ENCODE data around the gene CTTNBP2. TPM values are rescaled to one million over a fixed set of nuclear protein-coding genes. Genes with fewer than 3 reads are reported as not detected.

Gene CTTNBP2
- total and polyA plus RNA-seq, 10 of the 15 experiments (the other 5 are each of a cell fraction or from before 2014, with no cell fraction given), result 0.04 to 0.43 TPM; not detected in 8

DNA sequence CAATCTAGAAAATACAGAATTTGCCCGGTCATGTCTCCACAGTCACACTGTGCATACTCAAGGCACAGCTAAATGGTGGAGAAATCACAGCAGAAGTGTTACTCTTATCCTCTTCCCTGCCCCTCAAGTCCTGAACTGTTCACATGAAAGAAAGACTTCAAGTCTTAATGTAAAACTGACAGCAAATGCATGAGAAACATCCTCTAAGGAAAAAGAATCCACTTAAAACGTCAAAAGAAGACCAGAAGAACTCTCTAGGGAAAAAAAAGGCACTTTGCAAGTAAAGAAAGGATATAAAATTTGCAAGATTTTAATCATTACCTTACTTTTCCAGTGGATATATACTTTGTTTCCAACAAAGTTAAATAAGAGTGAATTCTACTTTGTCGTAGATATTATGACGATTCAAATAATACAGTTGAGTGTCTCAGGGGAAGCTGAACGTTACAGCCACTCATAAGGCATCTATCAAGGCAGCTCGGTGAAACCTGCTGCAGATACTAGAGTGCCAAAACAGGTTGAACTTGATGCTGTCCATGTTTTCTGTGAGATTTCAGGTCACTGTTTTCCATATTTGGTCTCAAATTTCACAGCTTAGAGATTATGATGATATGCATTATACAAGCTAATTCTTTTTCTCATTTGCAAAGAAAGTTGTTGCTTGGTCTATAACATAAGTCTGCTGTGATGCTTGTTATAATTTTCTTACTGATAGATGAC, 155.0 kb downstream of the CTTNBP2 start (continued):
- TF ChIP-seq CEBPZ (IDR thresholded peaks at IDR 0.05; ENCODE audit: low read depth, low read length) (no peak), EED (IDR thresholded peaks at IDR 0.05; ENCODE audit: low read depth) (no peak)

DNA sequence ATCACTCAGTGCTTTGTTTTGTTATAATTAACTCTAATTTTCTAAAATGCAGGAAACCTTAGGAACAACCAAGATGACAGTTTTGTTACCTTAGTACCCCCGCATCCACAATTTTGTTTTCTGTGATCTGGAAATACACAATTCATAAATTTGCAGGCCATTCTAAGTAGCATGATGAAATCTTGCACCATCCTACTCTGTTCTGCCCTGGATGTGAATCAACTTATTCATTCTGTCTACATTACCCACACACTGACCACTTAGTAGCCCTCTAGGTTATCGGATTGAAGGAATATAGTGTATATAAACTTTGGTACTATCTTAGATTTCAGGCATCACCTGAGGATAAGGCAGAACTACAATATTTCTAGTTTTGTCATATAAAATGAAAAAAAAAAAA, 155.9 kb downstream of the CTTNBP2 start:
- H3K27ac ChIP-seq (ENCODE audit: control insufficient read depth, insufficient read depth), result no peak overlapping the region
- no TSS peak for BruUV-seq (replicated peaks)
- no peaks in the 10 kb centered on the region for H3K36me3 ChIP-seq (ENCODE audit: control insufficient read depth in 2 of 2, insufficient read depth in 2 of 2, low read length in 1 of 2)
- no peak overlapping the region for H2AFZ ChIP-seq (ENCODE audit: control insufficient read depth, low read depth, low read length)
- ChIA-PET SMC1A (ENCODE audit: uncharacterized antibody, unreplicated experiment) (interaction anchor here (0.7 to 5.9 kb wide), 9 partner anchors 10 to 861 kb away, joined by 3 to 113 read pairs (median 19); no protein-coding TSS in a partner anchor), RAD21 (ENCODE audit: unreplicated experiment) (interaction anchor here (0.7 to 5.2 kb wide), 5 partner anchors 245 to 505 kb away, joined by 3 to 89 read pairs (median 5); no protein-coding TSS in a partner anchor), CTCF (interaction anchor here (0.6 to 6.2 kb wide), 10 partner anchors 9 to 436 kb away, joined by 3 to 127 read pairs (median 6); no protein-coding TSS in a partner anchor), POLR2A (interaction anchor here (0.6 kb wide), 1 partner anchor 12 kb away, joined by 3 read pairs; no protein-coding TSS in a partner anchor)
- 67% methylated on average over 2 of the region's 2 CpGs for WGBS (ENCODE audit: insufficient coverage, insufficient replicate concordance, low lambda C conversion rate, missing lambda C conversion rate)
- DNase-seq (ENCODE audit: low read depth, low spot score) (no peak), FAIRE-seq (no peak), ATAC-seq (no peak)
- intact Hi-C loops (cut with micrococcal nuclease; ENCODE audit: unreplicated experiment) (loop anchor here (5.0 kb wide), 1 partner anchor 505 kb away; no protein-coding TSS in a partner anchor), in situ Hi-C loops (cut with MboI) (loop anchor here (5.0 kb wide), 1 partner anchor 265 kb away; no protein-coding TSS in a partner anchor)
- H3K9me3 ChIP-seq (replicated peaks; ENCODE audit: control insufficient read depth, insufficient read depth, low read length), result no peaks in the 10 kb centered on the region
- H3K79me2 ChIP-seq (ENCODE audit: control insufficient read depth, insufficient read depth, low read length), result no peaks in the 10 kb centered on the region
- H4K20me1 ChIP-seq (ENCODE audit: control insufficient read depth, insufficient read depth), result no peaks in the 10 kb centered on the region
- H3K4me1 ChIP-seq (ENCODE audit: control insufficient read depth, insufficient read depth, low read length), result no peaks in the 10 kb centered on the region
- H3K9ac ChIP-seq (ENCODE audit: control insufficient read depth, insufficient read depth, low read length), result no peak overlapping the region
- no peak overlapping the region for H3K4me2 ChIP-seq (ENCODE audit: control insufficient read depth, insufficient read depth)
- H3K4me3 ChIP-seq, result no peak overlapping the region
- H3K27me3 ChIP-seq (replicated peaks in 1 of 2; ENCODE audit: control insufficient read depth in 2 of 2, insufficient read depth in 2 of 2, low read length in 1 of 2), result no peaks in the 10 kb centered on the region
- no peak for TF ChIP-seq YBX1 (IDR thresholded peaks at IDR 0.05)
- TF ChIP-seq MTA2 (IDR thresholded peaks at IDR 0.05; ENCODE audit: low read depth), result no peak
- TF ChIP-seq, protein P1, sequence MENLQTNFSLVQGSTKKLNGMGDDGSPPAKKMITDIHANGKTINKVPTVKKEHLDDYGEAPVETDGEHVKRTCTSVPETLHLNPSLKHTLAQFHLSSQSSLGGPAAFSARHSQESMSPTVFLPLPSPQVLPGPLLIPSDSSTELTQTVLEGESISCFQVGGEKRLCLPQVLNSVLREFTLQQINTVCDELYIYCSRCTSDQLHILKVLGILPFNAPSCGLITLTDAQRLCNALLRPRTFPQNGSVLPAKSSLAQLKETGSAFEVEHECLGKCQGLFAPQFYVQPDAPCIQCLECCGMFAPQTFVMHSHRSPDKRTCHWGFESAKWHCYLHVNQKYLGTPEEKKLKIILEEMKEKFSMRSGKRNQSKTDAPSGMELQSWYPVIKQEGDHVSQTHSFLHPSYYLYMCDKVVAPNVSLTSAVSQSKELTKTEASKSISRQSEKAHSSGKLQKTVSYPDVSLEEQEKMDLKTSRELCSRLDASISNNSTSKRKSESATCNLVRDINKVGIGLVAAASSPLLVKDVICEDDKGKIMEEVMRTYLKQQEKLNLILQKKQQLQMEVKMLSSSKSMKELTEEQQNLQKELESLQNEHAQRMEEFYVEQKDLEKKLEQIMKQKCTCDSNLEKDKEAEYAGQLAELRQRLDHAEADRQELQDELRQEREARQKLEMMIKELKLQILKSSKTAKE (IDR thresholded peaks at IDR 0.05; ENCODE audit: low read depth, poor library complexity, severe bottlenecking), result no peak
- TF ChIP-seq, protein P2, sequence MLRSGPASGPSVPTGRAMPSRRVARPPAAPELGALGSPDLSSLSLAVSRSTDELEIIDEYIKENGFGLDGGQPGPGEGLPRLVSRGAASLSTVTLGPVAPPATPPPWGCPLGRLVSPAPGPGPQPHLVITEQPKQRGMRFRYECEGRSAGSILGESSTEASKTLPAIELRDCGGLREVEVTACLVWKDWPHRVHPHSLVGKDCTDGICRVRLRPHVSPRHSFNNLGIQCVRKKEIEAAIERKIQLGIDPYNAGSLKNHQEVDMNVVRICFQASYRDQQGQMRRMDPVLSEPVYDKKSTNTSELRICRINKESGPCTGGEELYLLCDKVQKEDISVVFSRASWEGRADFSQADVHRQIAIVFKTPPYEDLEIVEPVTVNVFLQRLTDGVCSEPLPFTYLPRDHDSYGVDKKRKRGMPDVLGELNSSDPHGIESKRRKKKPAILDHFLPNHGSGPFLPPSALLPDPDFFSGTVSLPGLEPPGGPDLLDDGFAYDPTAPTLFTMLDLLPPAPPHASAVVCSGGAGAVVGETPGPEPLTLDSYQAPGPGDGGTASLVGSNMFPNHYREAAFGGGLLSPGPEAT (IDR thresholded peaks at IDR 0.05; ENCODE audit: low read depth), result no peak
- TF ChIP-seq FOS (IDR thresholded peaks at IDR 0.05; ENCODE audit: borderline replicate concordance, extremely low read depth, insufficient read length), result no peak
- TF ChIP-seq ATF2 (IDR thresholded peaks at IDR 0.05; ENCODE audit: low read length), result no peak
- TF ChIP-seq MYC (IDR thresholded peaks at IDR 0.05; ENCODE audit: insufficient read depth, insufficient read length, insufficient replicate concordance, low read length, severe bottlenecking), result no peak
- TF ChIP-seq CEBPB (IDR thresholded peaks at IDR 0.05; ENCODE audit: borderline replicate concordance in 1 of 2, low read depth in 2 of 2, low read length in 2 of 2), result no peak
- no peak for TF ChIP-seq TCF12 (IDR thresholded peaks at IDR 0.05; ENCODE audit: low read depth, low read length)
- TF ChIP-seq DPF2 (IDR thresholded peaks at IDR 0.05), result no peak
